Activated effector memory CD4-positive, alpha-beta T cell treated with anti-CD3 and anti-CD28 coated beads, Interleukin-2, amount 50 U/mL, for 16 hours (primary cell): Measurements from ENCODE around the gene CIDEA.
A peak's percentile ranks its signal among the peaks of the same experiment; 100 is the strongest.

ENCODE experiments used
- DNase-seq: peaks from one replicate; pipeline ENCODE4 v3.0.0-alpha.2; 2020

CIDEA gene

GRCh38 chr18:12302391-12303147 lies 48.4 kb downstream of the CIDEA start:
- DNase-seq, result peak; percentile 34

- DNase-seq, result peak; percentile 41
These were observed 50.4 kb downstream of the CIDEA start for GRCh38 chr18:12304351-12305210.

- peak; percentile 24 for DNase-seq
These were observed 51.0 kb downstream of the CIDEA start for GRCh38 chr18:12305211-12305610.

GRCh38 chr18:12305930-12306629 lies 51.9 kb downstream of the CIDEA start:
- DNase-seq, result peak; percentile 31

GRCh38 chr18:12306752-12307700 lies 52.9 kb downstream of the CIDEA start:
- DNase-seq, result no peak

- no peak for DNase-seq
These were observed 53.7 kb downstream of the CIDEA start, which contains the start of gene TUBB6 for GRCh38 chr18:12307701-12308385. TUBB6 (plus strand) TSS chr18:12308241; CDS start chr18:12308293, 52 bp downstream.

- DNase-seq, result no peak
These were observed 54.4 kb downstream of the CIDEA start for GRCh38 chr18:12308386-12309100.

GRCh38 chr18:12309683-12310198 lies 55.6 kb downstream of the CIDEA start:
- no peak for DNase-seq

GRCh38 chr18:12310762-12311161 lies 56.6 kb downstream of the CIDEA start:
- DNase-seq, result no peak

- no peak for DNase-seq
These were observed 58.8 kb downstream of the CIDEA start for GRCh38 chr18:12312976-12313375.

- no peak for DNase-seq
These were observed 59.5 kb downstream of the CIDEA start for GRCh38 chr18:12313530-12314245.

GRCh38 chr18:12314591-12315305 lies 60.6 kb downstream of the CIDEA start:
- no peak for DNase-seq

- no peak for DNase-seq
These were observed 61.3 kb downstream of the CIDEA start for GRCh38 chr18:12315490-12315889.

- no peak for DNase-seq
These were observed 61.8 kb downstream of the CIDEA start for GRCh38 chr18:12315911-12316310.

GRCh38 chr18:12317664-12318333 lies 63.6 kb downstream of the CIDEA start:
- no peak for DNase-seq

- no peak for DNase-seq
These were observed 64.2 kb downstream of the CIDEA start for GRCh38 chr18:12318334-12318697.

GRCh38 chr18:12318857-12319256 lies 64.7 kb downstream of the CIDEA start:
- DNase-seq, result no peak

GRCh38 chr18:12321333-12321732 lies 67.2 kb downstream of the CIDEA start:
- DNase-seq, result no peak
